Neural progenitor cell (in vitro differentiated cells): ENCODE data around the gene TM2D3.

Experiments used
- EZH2 ChIP-seq: fragments of 200-600 bp; sonication (generic); IDR thresholded peaks from 2 replicates; pipeline ENCODE4 v1.6.1; 2017; ENCODE audit warnings: antibody characterized with exemption, mild to moderate bottlenecking, moderate library complexity
- EZH2phosphoT487 ChIP-seq: fragments of 200-600 bp; sonication (generic); IDR thresholded peaks from 2 replicates; pipeline ENCODE4 v1.6.1; 2017; ENCODE audit warnings: antibody characterized with exemption
- TF ChIP-seq, protein P1 (sequence below): fragments of 200-600 bp; sonication (generic); IDR thresholded peaks from 2 replicates; pipeline ENCODE4 v1.5.1; 2017; ENCODE audit warnings: antibody characterized with exemption, mild to moderate bottlenecking

DNA sequence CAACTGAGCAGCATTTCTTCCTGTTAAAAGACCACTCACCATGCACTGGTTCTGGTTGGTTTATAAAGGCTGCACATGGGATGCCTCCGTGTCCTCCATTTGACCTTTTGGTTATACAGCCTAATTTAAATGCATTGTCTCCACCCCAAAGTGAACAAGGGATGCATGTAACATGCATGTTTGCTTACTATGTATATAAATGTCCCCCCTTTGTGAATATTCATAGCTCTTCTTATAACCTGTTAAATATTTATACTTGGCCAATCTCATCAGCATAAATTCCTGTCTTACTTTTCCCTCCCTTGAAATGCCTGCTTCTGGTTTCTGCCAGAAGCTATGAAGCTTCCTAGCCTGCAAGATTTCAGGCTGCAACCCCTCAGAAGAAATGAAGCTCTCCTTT is 44.6 kb upstream of the TM2D3 start:
- no peak for TF ChIP-seq EZH2
- TF ChIP-seq, protein P1, sequence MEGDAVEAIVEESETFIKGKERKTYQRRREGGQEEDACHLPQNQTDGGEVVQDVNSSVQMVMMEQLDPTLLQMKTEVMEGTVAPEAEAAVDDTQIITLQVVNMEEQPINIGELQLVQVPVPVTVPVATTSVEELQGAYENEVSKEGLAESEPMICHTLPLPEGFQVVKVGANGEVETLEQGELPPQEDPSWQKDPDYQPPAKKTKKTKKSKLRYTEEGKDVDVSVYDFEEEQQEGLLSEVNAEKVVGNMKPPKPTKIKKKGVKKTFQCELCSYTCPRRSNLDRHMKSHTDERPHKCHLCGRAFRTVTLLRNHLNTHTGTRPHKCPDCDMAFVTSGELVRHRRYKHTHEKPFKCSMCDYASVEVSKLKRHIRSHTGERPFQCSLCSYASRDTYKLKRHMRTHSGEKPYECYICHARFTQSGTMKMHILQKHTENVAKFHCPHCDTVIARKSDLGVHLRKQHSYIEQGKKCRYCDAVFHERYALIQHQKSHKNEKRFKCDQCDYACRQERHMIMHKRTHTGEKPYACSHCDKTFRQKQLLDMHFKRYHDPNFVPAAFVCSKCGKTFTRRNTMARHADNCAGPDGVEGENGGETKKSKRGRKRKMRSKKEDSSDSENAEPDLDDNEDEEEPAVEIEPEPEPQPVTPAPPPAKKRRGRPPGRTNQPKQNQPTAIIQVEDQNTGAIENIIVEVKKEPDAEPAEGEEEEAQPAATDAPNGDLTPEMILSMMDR: no peak
- TF ChIP-seq EZH2phosphoT487: no peak
